Neural cell (in vitro differentiated cells): ENCODE measurements around the gene KIF16B. TPM values are rescaled to one million over a fixed set of nuclear protein-coding genes. Genes with fewer than 3 reads are reported as not detected.

Source experiments
- H2AFZ ChIP-seq: fragments of 200-600, 300-800 bp; sonication (generic), shearing (Covaris generic); 2 replicates; pipeline ENCODE4 v1.6.0; 2014; ENCODE audit warnings: low read depth, mild to moderate bottlenecking, antibody characterized with exemption, low read length, moderate library complexity
- H3F3A ChIP-seq: fragments of 200-600 bp; shearing (Covaris generic); 2 replicates; pipeline ENCODE4 v1.6.1; 2016; ENCODE audit warnings: mild to moderate bottlenecking, moderate library complexity, mixed read lengths, antibody characterized with exemption, low read length; ENCODE audit not compliant: insufficient read depth, poor library complexity, severe bottlenecking
- H3K27ac ChIP-seq: fragments of 200-600, 300-800 bp; sonication (generic), shearing (Covaris generic); 2 replicates; pipeline ENCODE4 v1.5.1; 2014; ENCODE audit warnings: mild to moderate bottlenecking, low read length, moderate library complexity
- H3K27me3 ChIP-seq: fragments of 300-800, 200-600 bp; sonication (generic), shearing (Covaris generic); 2 replicates; pipeline ENCODE4 v1.6.0; 2014; ENCODE audit warnings: mild to moderate bottlenecking, low read depth, low read length, moderate library complexity; ENCODE audit not compliant: insufficient read depth
- H3K36me3 ChIP-seq: fragments of 300-800, 200-600 bp; sonication (generic), shearing (Covaris generic); 2 replicates; pipeline ENCODE4 v1.5.1; 2014; ENCODE audit warnings: mild to moderate bottlenecking, antibody characterized with exemption, low read length, moderate library complexity; ENCODE audit not compliant: insufficient read depth
- H3K4me2 ChIP-seq: fragments of 300-800, 200-600 bp; sonication (generic), shearing (Covaris generic); 2 replicates; pipeline ENCODE4 v1.6.0; 2014; ENCODE audit warnings: mild to moderate bottlenecking, low read length
- H3K4me3 ChIP-seq: fragments of 300-800, 200-600 bp; sonication (generic), shearing (Covaris generic); 2 replicates; pipeline ENCODE4 v1.5.1; 2014; ENCODE audit warnings: mild to moderate bottlenecking, low read length, moderate library complexity
- H3K79me2 ChIP-seq: fragments of 200-600 bp; shearing (Covaris generic); replicated peaks from 2 replicates; pipeline ENCODE4 v1.6.0; 2014; ENCODE audit warnings: mild to moderate bottlenecking, low read length, moderate library complexity; ENCODE audit not compliant: insufficient read depth
- H3K9ac ChIP-seq: fragments of 300-800, 200-600 bp; sonication (generic), shearing (Covaris generic); 2 replicates; pipeline ENCODE4 v1.6.1; 2016; ENCODE audit warnings: mild to moderate bottlenecking, low read length, mixed read lengths
- H3K9me2 ChIP-seq: fragments of 200-600 bp; shearing (Covaris generic); 2 replicates; pipeline ENCODE4 v1.6.1; 2016; ENCODE audit warnings: mild to moderate bottlenecking, low read length, mixed read lengths; ENCODE audit not compliant: insufficient read depth
- H3K9me3 ChIP-seq: fragments of 200-600, 300-800 bp; sonication (generic), shearing (Covaris generic); 2 replicates; pipeline ENCODE4 v1.6.1; 2016; ENCODE audit warnings: mild to moderate bottlenecking, mixed run types, low read length, moderate library complexity, mixed read lengths
- H4K20me1 ChIP-seq: fragments of 200-600 bp; shearing (Covaris generic); 2 replicates; pipeline ENCODE4 v1.6.1; 2016; ENCODE audit warnings: mild to moderate bottlenecking, mixed run types; ENCODE audit not compliant: insufficient read depth
- CTCF ChIP-seq: fragments of 450-650 bp; IDR thresholded peaks from 2 replicates; pipeline ENCODE4 v1.5.1; 2014; ENCODE audit warnings: antibody characterized with exemption, mild to moderate bottlenecking, moderate library complexity; ENCODE audit not compliant: poor library complexity, severe bottlenecking
- EP300 ChIP-seq: fragments of 450-650 bp; conservative IDR thresholded peaks from 2 replicates; pipeline ENCODE4 v1.6.1; 2014; ENCODE audit warnings: antibody characterized with exemption, mild to moderate bottlenecking, moderate library complexity; ENCODE audit not compliant: poor library complexity, severe bottlenecking
- EZH2 ChIP-seq: fragments of 200-600, 300-800 bp; shearing (Covaris generic), sonication (generic); IDR thresholded peaks from 2 replicates; pipeline ENCODE4 v1.6.1; 2014; ENCODE audit warnings: antibody characterized with exemption, low read length, borderline replicate concordance, mild to moderate bottlenecking; ENCODE audit not compliant: insufficient read depth, poor library complexity, severe bottlenecking
- MXI1 ChIP-seq: fragments of 450-650 bp; conservative IDR thresholded peaks from 2 replicates; pipeline ENCODE4 v1.6.1; 2014; ENCODE audit warnings: antibody characterized with exemption, mild to moderate bottlenecking; ENCODE audit not compliant: poor library complexity, severe bottlenecking
- POLR2AphosphoS5 ChIP-seq: IDR thresholded peaks from 2 replicates; pipeline ENCODE4 v1.6.1; 2012
- RAD21 ChIP-seq: fragments of 450-650 bp; conservative IDR thresholded peaks from 2 replicates; pipeline ENCODE4 v1.6.1; 2014; ENCODE audit warnings: antibody characterized with exemption, mild to moderate bottlenecking, moderate library complexity
- REST ChIP-seq: IDR thresholded peaks from 2 replicates; pipeline ENCODE4 v1.6.1; 2012; ENCODE audit warnings: borderline replicate concordance
- SMC3 ChIP-seq: fragments of 450-650 bp; conservative IDR thresholded peaks from 2 replicates; pipeline ENCODE4 v1.6.1; 2014; ENCODE audit warnings: antibody characterized with exemption, mild to moderate bottlenecking, moderate library complexity; ENCODE audit not compliant: poor library complexity
- TAF1 ChIP-seq: IDR thresholded peaks from 2 replicates; pipeline ENCODE4 v1.6.1; 2012; ENCODE audit warnings: low read depth
- polyA plus RNA-seq: library from polyadenylated mRNA; depleted of rRNA; stranded (reverse); fragments of >200 nt; gene quantifications from 2 replicates; pipeline ENCODE4 v1.2.3, GENCODE V29; 2014

KIF16B gene
- polyA plus RNA-seq, 1 donor from 2014 or later: 3.8 TPM

- TF ChIP-seq CTCF (no peak), MXI1 (no peak), POLR2AphosphoS5 (no peak), RAD21 (no peak), EP300 (no peak), EZH2 (no peak), REST (no peak), SMC3 (no peak), TAF1 (no peak)
- Histone ChIP-seq H3K9ac (no peak overlapping the region), H2AFZ (no peak overlapping the region)
Measured at GRCh38 chr20:16619953-16620352, 46.7 kb upstream of the KIF16B start.

GRCh38 chr20:16617056-16617455 lies 43.8 kb upstream of the KIF16B start:
- H3K27me3 ChIP-seq: no peaks in the 10 kb centered on the region
- H3K4me3 ChIP-seq: no peak overlapping the region
- TF ChIP-seq POLR2AphosphoS5 (no peak), TAF1 (no peak), CTCF (no peak), EP300 (no peak), MXI1 (no peak), REST (no peak), EZH2 (no peak), SMC3 (no peak), RAD21 (no peak)
- H2AFZ ChIP-seq: no peak overlapping the region
- no peaks in the 10 kb centered on the region for H3K9me2 ChIP-seq
- H4K20me1 ChIP-seq: no peaks in the 10 kb centered on the region
- no peak overlapping the region for H3K9ac ChIP-seq
- H3K9me3 ChIP-seq: no peaks in the 10 kb centered on the region
- no peaks in the 10 kb centered on the region for H3K79me2 ChIP-seq
- no peak overlapping the region for H3K4me2 ChIP-seq
- no peak overlapping the region for H3K27ac ChIP-seq
- H3K36me3 ChIP-seq: no peaks in the 10 kb centered on the region
- H3F3A ChIP-seq: no peaks in the 10 kb centered on the region

More at GRCh38 chr20:16619953-16620352, 46.7 kb upstream of the KIF16B start:
- no peaks in the 10 kb centered on the region for H3K27me3 ChIP-seq
- no peaks in the 10 kb centered on the region for H3F3A ChIP-seq
- H3K9me3 ChIP-seq: no peaks in the 10 kb centered on the region
- H3K79me2 ChIP-seq: no peaks in the 10 kb centered on the region
- no peak overlapping the region for H3K27ac ChIP-seq
- H3K4me2 ChIP-seq: no peak overlapping the region
- H3K36me3 ChIP-seq: no peaks in the 10 kb centered on the region
- no peak overlapping the region for H3K4me3 ChIP-seq
- H4K20me1 ChIP-seq: no peaks in the 10 kb centered on the region
- no peaks in the 10 kb centered on the region for H3K9me2 ChIP-seq
